Hematopoietic multipotent progenitor cell treated with erythropoietin and hydrocortisone succinate and interleukin-3 and kit ligand, for 4 days (in vitro differentiated cells): ENCODE data around the gene CTXN1.
"Not testable (repeated sequence)": the region's sequence is repeated elsewhere in the genome, so short reads cannot be mapped to it uniquely, and the experiment has no call there.

Source experiments
- DNase-seq: peaks from one replicate; pipeline ENCODE4 v3.0.0-alpha.2; 2015

CTXN1 gene

GRCh38 chr19:7926021-7926726 lies at the start of gene CTXN1:
TSS of gene CTXN1 (minus strand) at chr19:7926135. CDS start at chr19:7925538, 597 bp downstream.
- DNase-seq = peak; percentile 78

DNA sequence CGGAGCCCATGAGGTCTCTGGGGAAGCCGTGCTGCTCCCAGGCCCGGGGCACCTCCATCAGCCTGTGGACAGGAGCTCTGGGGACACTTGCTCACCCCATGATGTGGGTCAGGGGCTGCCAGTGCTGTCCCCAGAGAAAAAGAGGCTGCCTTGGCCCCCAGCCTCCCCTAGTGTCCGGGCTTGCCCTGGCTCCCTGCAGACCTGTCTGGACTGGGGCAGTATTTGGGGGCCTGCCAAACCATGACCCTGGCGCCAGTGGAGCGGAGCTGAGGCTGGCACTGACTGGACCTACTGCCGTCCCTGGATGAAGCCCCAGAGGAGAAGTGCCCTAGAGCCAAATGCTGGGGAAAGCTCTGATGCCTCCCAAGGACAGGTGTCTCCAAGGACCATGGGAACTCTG lies 49.1 kb upstream of the CTXN1 start:
- no peak for DNase-seq

- no peak for DNase-seq
Observed at GRCh38 chr19:7973883-7974282, 47.9 kb upstream of the CTXN1 start.

DNA sequence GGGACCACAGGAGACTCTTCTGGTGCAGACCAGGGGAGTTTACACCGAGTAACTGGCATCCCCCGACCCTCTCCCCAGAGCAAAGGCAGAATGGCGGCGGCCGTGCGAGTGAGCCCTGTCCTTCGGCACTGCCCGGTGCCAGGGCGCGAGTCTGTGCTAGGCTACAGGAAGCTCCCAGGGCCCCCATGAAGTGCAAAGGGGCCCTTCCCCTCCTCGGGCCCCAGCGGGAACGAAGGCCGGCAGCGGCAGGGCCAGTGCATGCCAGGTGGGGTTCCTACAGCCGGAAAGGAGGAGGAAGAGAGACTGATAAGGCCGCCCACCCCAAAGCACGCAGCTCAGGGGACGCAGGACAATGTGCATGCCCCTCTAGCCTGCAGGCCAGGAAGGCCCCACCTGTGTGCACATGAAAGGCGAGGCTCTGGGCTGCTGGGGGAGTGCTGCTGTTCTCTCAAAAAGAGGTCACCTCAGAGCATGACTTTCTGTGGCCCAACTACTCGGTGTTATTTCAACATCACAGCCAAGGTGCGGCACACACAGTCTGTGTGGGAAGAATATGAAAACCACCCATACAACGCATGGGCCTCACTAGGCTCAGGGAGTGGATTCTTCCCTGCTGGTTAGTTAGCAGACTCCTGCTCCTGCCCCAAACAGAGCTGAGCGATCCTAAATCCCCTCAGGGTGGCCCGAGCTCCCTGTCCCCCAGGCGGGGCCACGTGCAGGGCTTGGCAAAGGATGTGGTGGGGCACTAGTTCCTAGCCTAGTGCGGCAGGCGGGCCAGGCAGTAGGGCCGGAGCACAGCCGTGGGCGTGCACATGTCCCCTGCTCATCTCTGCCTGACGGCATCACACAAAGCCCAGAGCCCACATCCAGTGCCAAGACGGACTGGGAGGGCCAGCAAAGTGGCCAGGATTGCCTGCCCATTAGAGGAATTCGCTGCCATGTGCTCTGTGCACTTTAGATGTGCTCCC lies 45.9 kb upstream of the CTXN1 start:
- DNase-seq = peak; percentile 19

- DNase-seq = peak; percentile 74
Observed at GRCh38 chr19:7970716-7971448, 44.9 kb upstream of the CTXN1 start.

- no peak for DNase-seq
Observed at GRCh38 chr19:7969555-7969939, 43.6 kb upstream of the CTXN1 start.

DNA sequence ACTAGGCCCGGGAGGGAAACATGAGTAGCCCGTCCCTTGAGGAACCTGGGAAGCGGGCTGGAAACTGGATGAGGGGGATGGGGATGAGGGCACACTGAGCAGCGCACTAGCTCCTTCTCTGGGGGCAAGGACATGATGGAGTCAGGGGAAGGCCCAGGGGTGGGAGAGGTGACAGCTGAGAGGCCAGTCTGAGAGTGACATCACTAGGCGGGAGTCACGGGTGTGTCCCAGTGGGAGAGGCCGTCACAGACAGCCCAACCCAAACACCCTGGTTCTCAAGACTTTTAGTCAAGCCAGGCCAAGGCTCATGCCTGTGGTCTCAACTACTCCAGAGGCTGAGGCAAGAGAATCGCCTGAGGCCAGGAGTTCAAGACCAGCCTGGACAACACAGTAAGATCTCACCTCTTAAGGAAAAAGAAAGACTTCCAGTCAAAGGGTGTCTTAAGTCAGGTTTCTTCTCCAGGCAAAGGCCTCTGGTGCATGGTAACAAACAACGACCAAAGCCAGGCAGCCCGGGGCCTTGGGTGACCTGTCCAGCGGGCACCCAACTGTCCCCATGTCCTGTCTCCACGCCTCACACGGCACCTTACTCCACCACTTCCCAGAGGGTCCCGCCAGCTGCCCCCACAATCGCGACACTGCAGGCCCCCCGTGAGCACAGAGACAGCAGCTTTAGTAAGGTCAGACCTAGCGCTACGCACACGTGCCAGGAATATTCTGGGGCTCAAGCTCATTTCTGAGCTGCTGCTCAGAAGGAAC lies 43.0 kb upstream of the CTXN1 start:
- DNase-seq = peak; percentile 42

DNA sequence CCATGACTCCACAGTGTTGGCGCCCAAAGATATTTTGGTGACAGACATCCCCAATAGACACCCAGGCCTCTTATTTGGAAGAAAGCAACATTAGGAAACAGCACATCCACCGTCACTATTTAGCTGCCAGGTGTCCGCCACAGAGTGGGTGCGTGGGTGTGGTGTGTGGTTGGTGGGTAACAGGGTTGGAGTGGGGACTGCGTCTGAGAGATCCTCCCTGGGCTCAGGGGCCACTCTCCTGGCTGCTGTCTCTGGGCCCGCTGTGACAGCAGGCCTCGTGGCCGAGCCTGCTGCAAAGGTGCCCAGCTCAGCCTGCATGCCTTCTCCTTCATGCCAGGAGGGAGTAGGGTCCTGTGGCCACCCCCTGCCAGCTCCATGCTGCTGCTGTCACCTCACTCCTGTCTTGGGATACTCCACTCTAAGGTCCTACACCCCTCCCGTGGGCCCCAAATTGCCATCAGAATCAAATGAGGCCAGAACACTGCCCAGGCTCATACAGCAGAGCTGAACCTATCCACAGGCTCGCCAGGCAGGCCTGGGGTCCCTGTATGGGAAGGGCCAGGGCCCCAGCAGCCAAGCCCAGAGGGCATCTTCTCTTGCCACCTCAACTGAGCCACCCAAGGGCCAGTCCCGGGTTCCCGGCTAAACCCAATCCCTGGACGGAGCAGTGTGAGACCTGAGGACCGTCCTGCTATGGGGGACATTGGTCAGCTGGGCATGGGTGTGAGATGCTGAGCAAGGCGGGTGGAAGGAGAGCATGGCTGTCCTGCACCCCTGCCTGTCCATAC lies 42.3 kb upstream of the CTXN1 start:
- no peak for DNase-seq

DNA sequence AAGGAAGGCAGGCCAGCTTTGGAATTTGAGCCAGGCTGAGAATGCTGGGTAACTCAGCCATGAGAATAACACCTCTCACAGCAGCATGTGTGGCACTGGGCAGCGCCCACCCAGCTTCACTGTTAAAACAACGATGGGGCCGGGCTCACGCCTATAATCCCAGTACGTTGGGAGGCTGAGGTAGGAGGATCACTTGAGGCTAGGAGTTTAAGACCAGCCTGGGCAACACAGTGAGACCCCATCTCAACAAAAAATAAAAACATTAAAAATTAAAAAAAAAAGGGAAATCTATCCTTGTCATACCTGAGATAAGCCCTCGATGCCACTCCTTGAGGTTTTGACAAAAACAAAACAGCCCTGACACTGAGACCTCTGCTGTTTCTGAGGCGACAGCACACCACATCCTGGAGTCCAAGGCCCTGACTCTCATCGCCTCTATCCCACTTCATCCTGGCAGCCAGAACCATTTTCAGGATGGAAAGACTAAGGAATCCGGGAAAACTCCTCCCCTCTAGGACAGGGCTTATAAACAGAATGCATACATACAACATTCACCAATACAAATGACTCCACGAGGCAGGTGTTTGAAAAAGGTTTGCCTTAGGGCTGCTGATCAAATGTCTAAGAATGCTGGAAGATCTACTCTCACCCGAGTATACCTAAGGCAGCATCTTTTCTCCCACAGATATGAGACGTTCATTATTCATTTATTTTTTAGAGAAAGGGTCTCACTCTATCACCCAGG lies 40.2 kb upstream of the CTXN1 start:
- DNase-seq = no peak

- no peak for DNase-seq
Observed at GRCh38 chr19:7965259-7965841, 39.4 kb upstream of the CTXN1 start.

DNA sequence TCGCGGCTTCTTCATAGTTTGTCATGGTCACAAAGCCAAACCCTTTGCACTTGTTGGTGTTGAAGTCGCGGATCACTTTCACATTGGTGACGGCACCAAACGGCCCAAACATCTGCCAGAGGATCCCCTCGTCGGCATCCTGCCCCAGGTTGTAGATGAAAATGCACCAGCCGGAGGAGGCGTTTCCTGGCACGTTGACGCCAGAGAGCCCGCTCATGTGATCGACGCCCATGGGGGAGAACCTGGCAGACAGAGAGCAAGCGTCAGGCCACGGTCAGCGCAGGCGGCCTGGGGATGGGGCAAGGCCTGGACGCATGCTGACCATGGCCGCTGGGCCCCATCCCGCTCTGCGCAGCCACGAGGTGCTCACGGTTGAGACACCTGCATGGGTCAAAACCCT lies 37.6 kb upstream of the CTXN1 start:
- no peak for DNase-seq

DNA sequence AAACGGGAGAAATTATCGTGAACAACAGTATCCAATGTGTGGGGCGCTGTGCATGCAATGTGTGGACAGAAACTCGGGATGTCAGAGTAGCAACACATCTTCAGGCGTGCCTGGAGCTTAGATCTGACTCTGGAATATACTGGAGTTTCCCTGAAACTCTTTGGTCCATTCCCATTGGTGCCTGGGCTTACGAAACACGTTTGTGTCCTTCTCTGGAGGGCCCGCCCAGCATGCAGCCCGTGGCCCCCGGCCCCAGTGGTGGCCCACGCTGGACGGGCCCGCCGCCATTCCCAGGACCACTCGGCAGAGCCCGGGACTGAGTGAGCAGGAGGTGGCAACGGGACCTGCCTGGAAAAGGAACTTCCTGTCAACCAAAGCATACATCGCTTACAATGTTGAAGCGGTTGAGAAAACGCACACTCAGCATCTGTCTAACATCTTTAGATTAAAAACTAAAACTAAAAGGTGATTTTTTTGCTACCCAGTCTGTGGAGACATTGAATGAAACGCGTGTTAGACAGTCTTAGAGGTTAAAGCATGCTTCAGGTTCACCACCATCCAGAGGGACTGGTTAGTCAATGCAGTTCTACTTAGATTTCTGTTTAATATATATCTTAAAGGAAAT lies 36.8 kb upstream of the CTXN1 start:
- DNase-seq = no peak

GRCh38 chr19:7961920-7962626 lies 36.1 kb upstream of the CTXN1 start:
- no peak for DNase-seq

DNA sequence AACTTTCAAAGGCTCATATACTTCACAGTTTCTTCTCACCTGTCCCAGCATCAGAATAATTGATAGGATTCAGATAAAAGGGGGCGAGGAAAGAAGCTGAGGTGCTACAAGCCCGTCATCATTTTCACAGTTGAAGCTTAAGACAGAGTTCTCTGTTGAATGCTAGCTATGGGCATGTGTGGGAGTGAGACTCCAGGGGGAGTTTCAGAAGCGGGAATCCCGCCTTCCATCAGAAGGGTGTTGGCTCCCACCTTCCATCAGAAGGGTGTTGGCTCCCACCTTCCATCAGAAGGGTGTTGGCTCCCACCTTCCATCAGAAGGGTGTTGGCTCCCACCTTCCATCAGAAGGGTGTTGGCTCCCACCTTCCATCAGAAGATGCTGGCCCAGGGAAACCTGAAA lies 35.1 kb upstream of the CTXN1 start:
- not testable (repeated sequence) for DNase-seq

DNA sequence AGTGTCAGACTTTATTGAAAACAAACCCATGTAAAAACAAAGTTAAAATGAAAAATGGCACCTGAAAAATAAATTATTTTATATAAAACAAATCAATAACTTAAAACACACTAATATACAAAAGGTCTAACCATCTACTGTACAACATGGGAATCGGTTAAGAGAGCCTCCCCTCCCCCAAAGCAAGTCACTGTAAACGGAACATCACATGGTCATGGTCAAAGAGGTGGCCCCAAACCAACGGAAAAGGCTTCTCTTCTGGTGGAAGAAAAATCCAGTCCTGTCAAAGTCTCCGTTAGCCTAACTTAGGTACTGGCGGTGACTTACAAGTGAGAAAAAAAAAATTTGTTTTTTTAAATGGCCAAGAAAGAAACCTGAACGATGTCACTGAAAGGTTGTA lies 33.3 kb upstream of the CTXN1 start:
- DNase-seq = peak; percentile 74

DNA sequence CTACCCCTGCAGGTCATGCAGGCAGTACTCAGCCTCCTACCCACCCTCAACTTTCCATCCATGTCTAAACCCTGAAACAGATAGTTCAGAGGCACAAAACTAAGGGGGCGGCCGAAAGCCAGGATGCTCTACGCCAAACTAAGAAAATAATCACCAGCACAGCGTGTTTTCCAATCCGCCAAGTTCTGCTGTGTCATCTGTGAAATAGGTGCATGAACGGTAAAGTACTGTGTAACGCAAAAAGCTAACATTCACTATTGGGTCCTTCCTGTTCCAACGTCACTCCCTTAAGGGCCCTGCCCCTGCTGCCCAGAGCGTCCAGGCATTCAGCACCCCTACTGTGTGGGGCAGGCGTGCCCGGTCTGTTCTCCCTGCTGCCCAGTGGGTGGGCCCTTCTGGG lies 29.8 kb upstream of the CTXN1 start:
- no peak for DNase-seq

DNA sequence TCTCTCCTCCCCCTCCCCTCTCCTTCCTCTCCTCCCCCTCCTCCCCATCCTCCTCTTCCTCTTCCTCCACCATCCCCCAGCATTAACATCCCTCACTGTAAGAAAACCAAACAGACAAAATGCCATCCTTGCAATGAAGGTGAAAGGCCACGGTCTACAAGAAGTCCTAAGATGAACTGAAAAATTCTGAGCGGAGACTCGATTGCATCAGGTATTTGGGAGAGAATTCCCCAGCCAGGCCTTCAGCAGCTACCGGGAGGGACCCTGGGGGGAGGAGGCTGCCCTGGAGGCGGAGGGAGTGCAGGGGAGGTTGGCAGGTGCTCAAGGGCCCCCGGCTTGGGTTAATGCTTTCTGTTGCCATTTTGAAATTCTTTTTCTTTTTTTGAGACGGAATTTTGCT lies 27.6 kb upstream of the CTXN1 start:
- no peak for DNase-seq

GRCh38 chr19:7953060-7953459 lies 27.1 kb upstream of the CTXN1 start:
- peak; percentile 33 for DNase-seq

GRCh38 chr19:7947939-7948338 lies 22.0 kb upstream of the CTXN1 start:
- no peak for DNase-seq
